Neuronal stem cell (in vitro differentiated cells): ENCODE measurements around the gene THRAP3.

Experiments
- DNase-seq: peaks from one replicate; pipeline ENCODE4 v3.0.0-alpha.2; 2013; ENCODE audit warnings: low spot score
- H2AFZ ChIP-seq: one replicate; pipeline ENCODE4 v1.6.1; 2013; ENCODE audit warnings: mild to moderate bottlenecking, low read length, inconsistent platforms
- H2AK5ac ChIP-seq: 2 replicates; pipeline ENCODE4 v1.6.1; 2013; ENCODE audit warnings: low read depth, mild to moderate bottlenecking, inconsistent platforms, low read length, moderate library complexity, mixed read lengths
- H2BK120ac ChIP-seq: 2 replicates; pipeline ENCODE4 v1.6.1; 2013; ENCODE audit warnings: low read depth, mild to moderate bottlenecking, inconsistent platforms, low read length, moderate library complexity, mixed read lengths
- H2BK12ac ChIP-seq: one replicate; pipeline ENCODE4 v1.6.1; 2013; ENCODE audit warnings: low read length, inconsistent platforms
- H2BK15ac ChIP-seq: 2 replicates; pipeline ENCODE4 v1.6.1; 2013; ENCODE audit warnings: mild to moderate bottlenecking, low read length, inconsistent platforms, mixed read lengths
- H2BK5ac ChIP-seq: one replicate; pipeline ENCODE4 v1.6.1; 2013; ENCODE audit warnings: inconsistent platforms, mild to moderate bottlenecking, low read length, moderate library complexity
- H3K14ac ChIP-seq: one replicate; pipeline ENCODE4 v1.6.1; 2013; ENCODE audit warnings: low read length, inconsistent platforms
- H3K18ac ChIP-seq: 2 replicates; pipeline ENCODE4 v1.6.1; 2013; ENCODE audit warnings: low read length, inconsistent platforms
- H3K23ac ChIP-seq: 2 replicates; pipeline ENCODE4 v1.6.1; 2013; ENCODE audit warnings: low read depth, mild to moderate bottlenecking, mixed read lengths, low read length, inconsistent platforms; ENCODE audit not compliant: poor library complexity
- H3K27ac ChIP-seq: replicated peaks from 3 replicates; pipeline ENCODE4 v1.5.1; 2013; ENCODE audit warnings: low read length, inconsistent platforms
- H3K27me3 ChIP-seq, 3 experiments: 2 replicates each; pipeline ENCODE4 v1.6.1; 2013; ENCODE audit warnings: low read length in 3 of 3, mild to moderate bottlenecking in 2 of 3, inconsistent platforms in 1 of 3, low read depth in 1 of 3, mixed read lengths in 1 of 3, moderate library complexity in 1 of 3; ENCODE audit not compliant: control insufficient read depth in 3 of 3, insufficient read depth in 3 of 3
- H3K36me3 ChIP-seq, 2 donors: replicated peaks in 1 of 2; 2 replicates each; pipeline ENCODE4 v1.6.1; 2013; ENCODE audit warnings: low read length in 2 of 2; ENCODE audit not compliant: control insufficient read depth in 2 of 2, insufficient read depth in 2 of 2
- H3K4ac ChIP-seq: 2 replicates; pipeline ENCODE4 v1.6.1; 2013; ENCODE audit warnings: inconsistent platforms, mild to moderate bottlenecking, low read length, moderate library complexity
- H3K4me1 ChIP-seq, 2 donors: 1 replicate in 1 of 2; 2 replicates in 1 of 2; pipeline ENCODE4 v1.6.1; 2013; ENCODE audit warnings: low read length in 2 of 2, low read depth in 1 of 2; ENCODE audit not compliant: control insufficient read depth in 2 of 2, insufficient read depth in 1 of 2
- H3K4me2 ChIP-seq: one replicate; pipeline ENCODE4 v1.6.1; 2013; ENCODE audit warnings: mild to moderate bottlenecking, low read length, inconsistent platforms; ENCODE audit not compliant: insufficient read depth, poor library complexity, severe bottlenecking
- H3K4me3 ChIP-seq, 2 donors: 2 replicates each; pipeline ENCODE4 v1.5.1; 2013; ENCODE audit warnings: low read length in 2 of 2, mild to moderate bottlenecking in 2 of 2, inconsistent platforms in 1 of 2, moderate library complexity in 1 of 2
- H3K79me1 ChIP-seq: one replicate; pipeline ENCODE4 v1.6.1; 2013; ENCODE audit warnings: low read depth, mild to moderate bottlenecking, inconsistent platforms, low read length, moderate library complexity
- H3K9ac ChIP-seq: one replicate; pipeline ENCODE4 v1.6.1; 2013; ENCODE audit warnings: mild to moderate bottlenecking, low read depth, low read length, inconsistent platforms; ENCODE audit not compliant: poor library complexity
- H3K9me3 ChIP-seq, 2 donors: replicated peaks in 1 of 2; 2 replicates each; pipeline versions ENCODE3 to v1.6.1; 2013; ENCODE audit warnings: low read length in 2 of 2, mild to moderate bottlenecking in 2 of 2, inconsistent platforms in 1 of 2, low read depth in 1 of 2, mixed read lengths in 1 of 2, moderate library complexity in 1 of 2; ENCODE audit not compliant: control insufficient read depth in 2 of 2, insufficient read depth in 1 of 2
- H4K8ac ChIP-seq: one replicate; pipeline ENCODE4 v1.6.1; 2013; ENCODE audit warnings: low read depth, mild to moderate bottlenecking, inconsistent platforms, low read length, moderate library complexity
- H4K91ac ChIP-seq: one replicate; pipeline ENCODE4 v1.6.1; 2013; ENCODE audit warnings: low read length, low read depth, mild to moderate bottlenecking, inconsistent platforms; ENCODE audit not compliant: poor library complexity
- WGBS, 2 donors: extraction: QIAGEN DNeasy Blood & Tissue Kit; methylation state at CpG; one replicate each; pipeline ENCODE4 v1.1.7; 2013; ENCODE audit warnings: missing lambda C conversion rate in 2 of 2, mixed read lengths in 1 of 2; ENCODE audit not compliant: insufficient read length in 2 of 2, insufficient replicate concordance in 1 of 2; ENCODE audit errors: extremely low coverage in 2 of 2; 5-methylcytosine and 5-hydroxymethylcytosine counted together

The THRAP3 gene

GRCh38 chr1:36320767-36321118 is 96.5 kb downstream of the THRAP3 start:
- Histone ChIP-seq H4K8ac (no peak overlapping the region), H2AK5ac (peak overlapping the region; percentile 16), H3K27me3 (peaks cover 0 to 38% (median 2%) of the 10 kb centered on the region in 3 experiments), H2BK15ac (peak overlapping the region; percentile 32), H2AFZ (no peak overlapping the region), H3K79me1 (no peaks in the 10 kb centered on the region), H3K36me3 (peaks cover 0 to 47% of the 10 kb centered on the region in 2 donors), H3K14ac (no peak overlapping the region), H3K4me1 (peaks cover 14 to 25% of the 10 kb centered on the region in 2 donors), H3K9ac (peak overlapping the region; percentile 64), H3K27ac (no peak overlapping the region), H3K18ac (peak overlapping the region; percentile 22), H3K4me3 (peak overlapping the region in 1 of 2 donors; percentile 75), H2BK12ac (no peak overlapping the region), H2BK5ac (no peak overlapping the region), H3K4me2 (peak overlapping the region; percentile 89), H3K4ac (no peak overlapping the region), H3K9me3 (peaks cover 0 to 2% of the 10 kb centered on the region in 2 donors), H4K91ac (no peak overlapping the region), H3K23ac (peak overlapping the region; percentile 98), H2BK120ac (no peak overlapping the region)
- no peak for DNase-seq
- no CpG with 5 or more reads among the region's 23 CpGs for WGBS, 2 donors

GRCh38 chr1:36321119-36321951 is 97.1 kb downstream of the THRAP3 start:
- Histone ChIP-seq H3K27me3 (peaks cover 0 to 40% (median 2%) of the 10 kb centered on the region in 3 experiments), H3K27ac (peak overlapping the region; percentile 56), H4K8ac (no peak overlapping the region), H3K79me1 (no peaks in the 10 kb centered on the region), H3K9ac (peak overlapping the region; percentile 78), H2BK12ac (peak overlapping the region; percentile 47), H4K91ac (no peak overlapping the region), H3K4me2 (peak overlapping the region; percentile 89), H2AFZ (no peak overlapping the region), H3K4me3 (peak overlapping the region; percentile 4 to 75), H3K23ac (peak overlapping the region; percentile 98), H2BK5ac (peak overlapping the region; percentile 79), H3K4me1 (peaks cover 14 to 25% of the 10 kb centered on the region in 2 donors), H2AK5ac (peak overlapping the region; percentile 98), H3K4ac (peak overlapping the region; percentile 10), H3K18ac (peak overlapping the region; percentile 97), H2BK15ac (peak overlapping the region; percentile 90), H3K14ac (peak overlapping the region; percentile 98), H3K36me3 (peaks cover 0 to 44% of the 10 kb centered on the region in 2 donors), H3K9me3 (peaks cover 0 to 2% of the 10 kb centered on the region in 2 donors), H2BK120ac (peak overlapping the region; percentile 74)
- peak; percentile 61 for DNase-seq
- WGBS, 2 donors = no CpG with 5 or more reads among the region's 59 CpGs

GRCh38 chr1:36322041-36322785 is 98.0 kb downstream of the THRAP3 start:
- peaks cover 0 to 2% of the 10 kb centered on the region in 2 donors for H3K9me3 ChIP-seq
- peak overlapping the region; percentile 98 for H3K23ac ChIP-seq
- no peak for DNase-seq
- WGBS, 2 donors = no CpG with 5 or more reads among the region's 67 CpGs
- H3K4me2 ChIP-seq = peak overlapping the region; percentile 89
- peaks cover 0 to 40% (median 2%) of the 10 kb centered on the region in 3 experiments for H3K27me3 ChIP-seq
- H2BK12ac ChIP-seq = peak overlapping the region; percentile 79
- H4K91ac ChIP-seq = no peak overlapping the region
- no peak overlapping the region for H2AFZ ChIP-seq
- peaks cover 0 to 43% of the 10 kb centered on the region in 2 donors for H3K36me3 ChIP-seq
- H2BK120ac ChIP-seq = peak overlapping the region; percentile 74
- H3K79me1 ChIP-seq = no peaks in the 10 kb centered on the region
- peak overlapping the region; percentile 47 for H3K14ac ChIP-seq
- peak overlapping the region; percentile 91 for H3K4ac ChIP-seq
- peak overlapping the region; percentile 98 for H2AK5ac ChIP-seq
- peak overlapping the region; percentile 79 for H2BK5ac ChIP-seq
- no peak overlapping the region for H4K8ac ChIP-seq
- H3K18ac ChIP-seq = peak overlapping the region; percentile 97
- peak overlapping the region; percentile 55 for H3K9ac ChIP-seq
- H2BK15ac ChIP-seq = peak overlapping the region; percentile 90
- no peak overlapping the region for H3K27ac ChIP-seq
- H3K4me3 ChIP-seq = peak overlapping the region; percentile 45 to 85
- peaks cover 14 to 25% of the 10 kb centered on the region in 2 donors for H3K4me1 ChIP-seq
